ENCODE data around the gene ZNF710. TPM values are rescaled to one million over a fixed set of nuclear protein-coding genes. Genes with fewer than 3 reads are reported as not detected.
A peak's percentile ranks its signal among the peaks of the same experiment; 100 is the strongest.

ZNF710 gene
- total and polyA plus RNA-seq, 9 of the 15 experiments (the other 6 are each of a cell fraction or from before 2014, with no cell fraction given): 0.56 to 14.2 (median 5.2) TPM

DNA sequence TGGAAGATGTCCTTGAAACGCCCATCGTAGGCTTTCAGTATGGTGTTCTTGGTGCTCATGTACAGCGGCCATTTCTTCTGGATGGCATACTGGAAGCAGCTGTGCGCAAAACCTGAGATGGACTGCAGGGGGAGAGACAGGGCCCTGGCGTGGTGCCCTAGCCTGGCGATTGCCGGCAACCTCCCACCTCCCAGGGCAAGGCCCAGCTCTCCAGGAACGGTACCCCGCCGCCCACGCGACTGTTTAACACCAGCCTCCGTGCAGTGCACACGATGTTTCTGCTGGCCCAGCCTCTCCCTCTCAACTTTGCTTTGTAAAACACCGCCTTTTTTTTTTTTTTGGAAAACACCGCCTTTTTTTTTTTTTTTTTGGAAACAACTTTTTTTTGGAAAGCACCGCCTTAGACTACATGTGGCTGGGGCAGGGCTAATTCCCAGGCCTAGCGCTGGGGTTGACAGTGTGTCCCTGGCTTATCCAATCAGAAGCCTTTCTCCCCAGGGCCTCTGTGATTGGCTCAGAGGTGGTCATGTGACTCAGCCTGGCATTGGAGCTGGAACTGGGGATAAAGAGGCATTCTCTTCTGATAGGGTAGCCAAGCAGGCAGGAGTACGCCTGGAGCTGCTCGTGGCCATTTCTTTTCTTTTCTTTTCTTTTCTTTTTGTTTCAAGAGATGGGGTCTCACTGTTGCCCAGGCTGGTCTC is 86.5 kb downstream of the ZNF710 start:
- in situ Hi-C loops (cut with MboI): loop anchor here (5.0 kb wide), 1 partner anchor 190 kb away; no protein-coding TSS in a partner anchor
- Histone ChIP-seq H3K4me3 (no peak overlapping the region), H3K9me1 (ENCODE audit: control insufficient read depth, insufficient read depth, low read length) (no peaks in the 10 kb centered on the region), H3K79me2 (ENCODE audit: control insufficient read depth, insufficient read depth, low read length) (no peaks in the 10 kb centered on the region), H3K4me2 (ENCODE audit: insufficient read depth, low read length) (no peak overlapping the region), H3K4me1 (replicated peaks in 1 of 2; ENCODE audit: control insufficient read depth in 2 of 2, insufficient read depth in 2 of 2, low read length in 2 of 2) (peaks cover 0 to 17% of the 10 kb centered on the region in 2 experiments; a peak in 2 of 5 replicates), H4K20me1 (replicated peaks; ENCODE audit: control insufficient read depth, insufficient read depth, low read length) (0 out of 2 replicates have a peak, but pooled peaks cover 5% of the 10 kb centered on the region), H3K9ac (ENCODE audit: insufficient read depth in 1 of 2, low read depth in 2 of 2, low read length in 2 of 2) (no peak overlapping the region), H2AFZ (ENCODE audit: low read depth, low read length) (no peak overlapping the region), H3K27ac (ENCODE audit: extremely low read depth, low read depth, low read length) (no peak overlapping the region), H3K36me3 (ENCODE audit: control insufficient read depth, insufficient read depth, low read length) (peaks cover 48% of the 10 kb centered on the region; the same call in 2 of the 3 replicates), H3K27me3 (ENCODE audit: control insufficient read depth in 2 of 2, insufficient read depth in 2 of 2, low read length in 2 of 2) (no peaks in the 10 kb centered on the region), H3K9me3 (replicated peaks; ENCODE audit: control insufficient read depth, insufficient read depth, low read depth, low read length) (no peaks in the 10 kb centered on the region)
- DNase-seq (ENCODE audit: extremely low read depth in 1 of 4, low spot score in 3 of 4) (peak; percentile 17 to 81 (median 80)), ATAC-seq (peak; percentile 80), FAIRE-seq (peak; percentile 23)
- ChIA-PET POLR2A (interaction anchor here (0.6 to 2.2 kb wide), 8 partner anchors 11 to 417 kb away, joined by 3 to 7 read pairs (median 3); partner anchors contain the start of gene IDH2), CTCF (ENCODE audit: low intra/inter-chr PET ratio) (interaction anchor here (0.6 to 2.9 kb wide), 5 partner anchors 132 to 348 kb away, joined by 3 to 19 read pairs (median 3); no protein-coding TSS in a partner anchor)
- intact Hi-C loops (cut with micrococcal nuclease): loop anchor here (5.0 kb wide), 1 partner anchor 345 kb away; no protein-coding TSS in a partner anchor
- whole genome bisulfite sequencing (ENCODE audit: insufficient coverage, low coverage, missing lambda C conversion rate): 72% methylated on average over 19 of the region's 20 CpGs
- no TSS peak for BruUV-seq (replicated peaks)
- TF ChIP-seq SAFB2 (IDR thresholded peaks at IDR 0.05; ENCODE audit: borderline replicate concordance, low read depth, low read length, severe bottlenecking) (no peak), TBL1XR1 (IDR thresholded peaks at IDR 0.05; ENCODE audit: low read length in 2 of 2) (no peak), ZNF263 (CRISPR knock-in tag; IDR thresholded peaks at IDR 0.05; ENCODE audit: borderline replicate concordance) (no peak), FOXM1 (IDR thresholded peaks at IDR 0.05; ENCODE audit: low read depth) (no peak), FOXM1 (CRISPR knock-in tag; IDR thresholded peaks at IDR 0.05; ENCODE audit: low read depth) (no peak), ZNF282 (CRISPR knock-in tag; IDR thresholded peaks at IDR 0.05) (no peak), ZNF695 (CRISPR knock-in tag; IDR thresholded peaks at IDR 0.05) (no peak), HDAC3 (IDR thresholded peaks at IDR 0.05; ENCODE audit: borderline replicate concordance, partially characterized antibody) (no peak), TBP (optimal IDR thresholded peaks at IDR 0.05; ENCODE audit: low read depth, low read length) (no peak), SMAD1 (IDR thresholded peaks at IDR 0.05; ENCODE audit: low read depth, low read length, partially characterized antibody) (no peak)
- TF ChIP-seq, protein P1, sequence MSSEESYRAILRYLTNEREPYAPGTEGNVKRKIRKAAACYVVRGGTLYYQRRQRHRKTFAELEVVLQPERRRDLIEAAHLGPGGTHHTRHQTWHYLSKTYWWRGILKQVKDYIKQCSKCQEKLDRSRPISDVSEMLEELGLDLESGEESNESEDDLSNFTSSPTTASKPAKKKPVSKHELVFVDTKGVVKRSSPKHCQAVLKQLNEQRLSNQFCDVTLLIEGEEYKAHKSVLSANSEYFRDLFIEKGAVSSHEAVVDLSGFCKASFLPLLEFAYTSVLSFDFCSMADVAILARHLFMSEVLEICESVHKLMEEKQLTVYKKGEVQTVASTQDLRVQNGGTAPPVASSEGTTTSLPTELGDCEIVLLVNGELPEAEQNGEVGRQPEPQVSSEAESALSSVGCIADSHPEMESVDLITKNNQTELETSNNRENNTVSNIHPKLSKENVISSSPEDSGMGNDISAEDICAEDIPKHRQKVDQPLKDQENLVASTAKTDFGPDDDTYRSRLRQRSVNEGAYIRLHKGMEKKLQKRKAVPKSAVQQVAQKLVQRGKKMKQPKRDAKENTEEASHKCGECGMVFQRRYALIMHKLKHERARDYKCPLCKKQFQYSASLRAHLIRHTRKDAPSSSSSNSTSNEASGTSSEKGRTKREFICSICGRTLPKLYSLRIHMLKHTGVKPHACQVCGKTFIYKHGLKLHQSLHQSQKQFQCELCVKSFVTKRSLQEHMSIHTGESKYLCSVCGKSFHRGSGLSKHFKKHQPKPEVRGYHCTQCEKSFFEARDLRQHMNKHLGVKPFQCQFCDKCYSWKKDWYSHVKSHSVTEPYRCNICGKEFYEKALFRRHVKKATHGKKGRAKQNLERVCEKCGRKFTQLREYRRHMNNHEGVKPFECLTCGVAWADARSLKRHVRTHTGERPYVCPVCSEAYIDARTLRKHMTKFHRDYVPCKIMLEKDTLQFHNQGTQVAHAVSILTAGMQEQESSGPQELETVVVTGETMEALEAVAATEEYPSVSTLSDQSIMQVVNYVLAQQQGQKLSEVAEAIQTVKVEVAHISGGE (CRISPR knock-in tag; IDR thresholded peaks at IDR 0.05): 0 out of 6 replicates have a peak, but pooled peaks of 1 of the 3 experiments have one; percentile 1
- TF ChIP-seq, protein P2, sequence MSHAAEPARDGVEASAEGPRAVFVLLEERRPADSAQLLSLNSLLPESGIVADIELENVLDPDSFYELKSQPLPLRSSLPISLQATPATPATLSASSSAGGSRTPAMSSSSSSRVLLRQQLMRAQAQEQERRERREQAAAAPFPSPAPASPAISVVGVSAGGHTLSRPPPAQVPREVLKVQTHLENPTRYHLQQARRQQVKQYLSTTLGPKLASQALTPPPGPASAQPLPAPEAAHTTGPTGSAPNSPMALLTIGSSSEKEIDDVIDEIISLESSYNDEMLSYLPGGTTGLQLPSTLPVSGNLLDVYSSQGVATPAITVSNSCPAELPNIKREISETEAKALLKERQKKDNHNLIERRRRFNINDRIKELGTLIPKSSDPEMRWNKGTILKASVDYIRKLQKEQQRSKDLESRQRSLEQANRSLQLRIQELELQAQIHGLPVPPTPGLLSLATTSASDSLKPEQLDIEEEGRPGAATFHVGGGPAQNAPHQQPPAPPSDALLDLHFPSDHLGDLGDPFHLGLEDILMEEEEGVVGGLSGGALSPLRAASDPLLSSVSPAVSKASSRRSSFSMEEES (CRISPR knock-in tag; IDR thresholded peaks at IDR 0.05): peak; percentile 86
- TF ChIP-seq, protein P3, sequence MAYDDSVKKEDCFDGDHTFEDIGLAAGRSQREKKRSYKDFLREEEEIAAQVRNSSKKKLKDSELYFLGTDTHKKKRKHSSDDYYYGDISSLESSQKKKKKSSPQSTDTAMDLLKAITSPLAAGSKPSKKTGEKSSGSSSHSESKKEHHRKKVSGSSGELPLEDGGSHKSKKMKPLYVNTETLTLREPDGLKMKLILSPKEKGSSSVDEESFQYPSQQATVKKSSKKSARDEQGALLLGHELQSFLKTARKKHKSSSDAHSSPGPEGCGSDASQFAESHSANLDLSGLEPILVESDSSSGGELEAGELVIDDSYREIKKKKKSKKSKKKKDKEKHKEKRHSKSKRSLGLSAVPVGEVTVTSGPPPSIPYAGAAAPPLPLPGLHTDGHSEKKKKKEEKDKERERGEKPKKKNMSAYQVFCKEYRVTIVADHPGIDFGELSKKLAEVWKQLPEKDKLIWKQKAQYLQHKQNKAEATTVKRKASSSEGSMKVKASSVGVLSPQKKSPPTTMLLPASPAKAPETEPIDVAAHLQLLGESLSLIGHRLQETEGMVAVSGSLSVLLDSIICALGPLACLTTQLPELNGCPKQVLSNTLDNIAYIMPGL (CRISPR knock-in tag; IDR thresholded peaks at IDR 0.05): 0 out of 2 replicates have a peak, but pooled peaks have one; percentile 50

Data from K562 (cell line).